Stimulated activated CD4-positive, alpha-beta T cell treated with anti-CD3 and anti-CD28 coated beads, TNF-alpha, amount 100 ng/mL, for 4 hours (primary cell): ENCODE measurements around the gene ANKK1.

ENCODE experiments used
- DNase-seq, 3 experiments: peaks; one replicate each; pipeline ENCODE4 v3.0.0-alpha.2; 2020; ENCODE audit warnings: low read depth in 3 of 3

The ANKK1 gene

GRCh38 chr11:113409526-113409925, 21.9 kb downstream of the ANKK1 start:
- no peak for DNase-seq

- DNase-seq = no peak
Measured at GRCh38 chr11:113410414-113411135, 23.0 kb downstream of the ANKK1 start.

- no peak for DNase-seq
Measured at GRCh38 chr11:113411536-113411935, 24.0 kb downstream of the ANKK1 start.

GRCh38 chr11:113412675-113413074, 25.1 kb downstream of the ANKK1 start:
- DNase-seq = no peak

- no peak for DNase-seq
Measured at GRCh38 chr11:113415343-113415742, 27.8 kb downstream of the ANKK1 start.

- no peak for DNase-seq
Measured at GRCh38 chr11:113417428-113417827, 29.8 kb downstream of the ANKK1 start.

- DNase-seq = no peak
Measured at GRCh38 chr11:113419454-113420003, 31.9 kb downstream of the ANKK1 start.

GRCh38 chr11:113420808-113421207, 33.2 kb downstream of the ANKK1 start:
- no peak for DNase-seq

GRCh38 chr11:113426686-113427085, 39.1 kb downstream of the ANKK1 start:
- DNase-seq = no peak

GRCh38 chr11:113431746-113432145, 44.2 kb downstream of the ANKK1 start:
- no peak for DNase-seq

GRCh38 chr11:113435190-113435968, 47.8 kb downstream of the ANKK1 start:
- no peak for DNase-seq

GRCh38 chr11:113436672-113437252, 49.2 kb downstream of the ANKK1 start:
- DNase-seq = no peak

GRCh38 chr11:113440816-113441215, 53.2 kb downstream of the ANKK1 start:
- no peak for DNase-seq

- no peak for DNase-seq
Measured at GRCh38 chr11:113444502-113445123, 57.0 kb downstream of the ANKK1 start.

- no peak for DNase-seq
Measured at GRCh38 chr11:113446112-113446511, 58.5 kb downstream of the ANKK1 start.

GRCh38 chr11:113446938-113447337, 59.4 kb downstream of the ANKK1 start:
- no peak for DNase-seq

- no peak for DNase-seq
Measured at GRCh38 chr11:113447621-113448315, 60.2 kb downstream of the ANKK1 start.

GRCh38 chr11:113448316-113448677, 60.7 kb downstream of the ANKK1 start:
- DNase-seq = no peak

- DNase-seq = no peak
Measured at GRCh38 chr11:113449743-113450142, 62.2 kb downstream of the ANKK1 start.
